GM12875 (cell line): ENCODE results near the gene SNAI1.

Source experiments
- H3K4me3 ChIP-seq: one replicate; pipeline ENCODE4 v1.5.1; 2011; ENCODE audit warnings: low read depth, low read length, control low read depth
- TF ChIP-seq, protein P1 (sequence below): IDR thresholded peaks from 2 replicates; pipeline ENCODE4 v1.5.1; 2011; ENCODE audit warnings: low read depth, mild to moderate bottlenecking, control low read depth, inconsistent platforms, low read length, moderate library complexity, borderline replicate concordance; ENCODE audit not compliant: insufficient read depth

Gene SNAI1

GRCh38 chr20:49983848-49984408 lies 1.1 kb downstream of the SNAI1 start:
- H3K4me3 ChIP-seq: no peak overlapping the region
- TF ChIP-seq, protein P1, sequence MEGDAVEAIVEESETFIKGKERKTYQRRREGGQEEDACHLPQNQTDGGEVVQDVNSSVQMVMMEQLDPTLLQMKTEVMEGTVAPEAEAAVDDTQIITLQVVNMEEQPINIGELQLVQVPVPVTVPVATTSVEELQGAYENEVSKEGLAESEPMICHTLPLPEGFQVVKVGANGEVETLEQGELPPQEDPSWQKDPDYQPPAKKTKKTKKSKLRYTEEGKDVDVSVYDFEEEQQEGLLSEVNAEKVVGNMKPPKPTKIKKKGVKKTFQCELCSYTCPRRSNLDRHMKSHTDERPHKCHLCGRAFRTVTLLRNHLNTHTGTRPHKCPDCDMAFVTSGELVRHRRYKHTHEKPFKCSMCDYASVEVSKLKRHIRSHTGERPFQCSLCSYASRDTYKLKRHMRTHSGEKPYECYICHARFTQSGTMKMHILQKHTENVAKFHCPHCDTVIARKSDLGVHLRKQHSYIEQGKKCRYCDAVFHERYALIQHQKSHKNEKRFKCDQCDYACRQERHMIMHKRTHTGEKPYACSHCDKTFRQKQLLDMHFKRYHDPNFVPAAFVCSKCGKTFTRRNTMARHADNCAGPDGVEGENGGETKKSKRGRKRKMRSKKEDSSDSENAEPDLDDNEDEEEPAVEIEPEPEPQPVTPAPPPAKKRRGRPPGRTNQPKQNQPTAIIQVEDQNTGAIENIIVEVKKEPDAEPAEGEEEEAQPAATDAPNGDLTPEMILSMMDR: no peak

DNA sequence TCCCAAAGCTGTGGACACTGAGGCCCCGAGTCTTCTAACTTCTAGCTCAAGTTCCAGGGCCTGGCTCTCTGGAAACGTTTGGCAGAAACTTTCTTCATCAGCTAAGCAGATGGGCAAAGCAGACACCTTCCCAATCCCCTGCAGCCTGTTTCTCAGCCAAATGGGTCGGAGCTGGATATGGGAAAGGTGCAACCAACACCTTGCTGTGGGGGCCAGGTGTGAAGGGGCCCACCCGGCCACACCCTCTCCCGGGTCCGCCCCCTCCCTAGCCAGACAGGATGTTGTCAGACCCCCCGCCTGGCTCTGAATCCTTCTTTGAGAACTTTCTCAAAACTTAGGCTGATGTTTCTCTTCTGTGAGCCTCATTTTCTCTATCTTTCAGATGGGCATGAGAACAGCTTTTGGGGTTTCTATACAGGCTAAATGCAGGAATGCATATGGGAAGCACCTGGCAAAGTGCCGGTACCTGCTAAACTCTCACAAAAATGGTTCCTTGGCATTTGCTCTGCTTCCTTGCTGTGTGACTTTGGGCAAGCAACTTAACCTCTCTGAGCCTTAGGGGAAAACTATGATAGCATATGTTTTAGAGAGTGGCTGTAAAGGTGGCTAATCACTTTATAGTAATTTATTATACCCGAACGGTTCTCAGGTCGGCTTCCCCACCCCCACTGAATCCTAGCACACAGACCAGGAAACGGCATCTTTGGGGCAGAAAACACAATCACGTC lies 1.8 kb downstream of the SNAI1 start:
- TF ChIP-seq, protein P1: no peak
- H3K4me3 ChIP-seq: no peak overlapping the region

DNA sequence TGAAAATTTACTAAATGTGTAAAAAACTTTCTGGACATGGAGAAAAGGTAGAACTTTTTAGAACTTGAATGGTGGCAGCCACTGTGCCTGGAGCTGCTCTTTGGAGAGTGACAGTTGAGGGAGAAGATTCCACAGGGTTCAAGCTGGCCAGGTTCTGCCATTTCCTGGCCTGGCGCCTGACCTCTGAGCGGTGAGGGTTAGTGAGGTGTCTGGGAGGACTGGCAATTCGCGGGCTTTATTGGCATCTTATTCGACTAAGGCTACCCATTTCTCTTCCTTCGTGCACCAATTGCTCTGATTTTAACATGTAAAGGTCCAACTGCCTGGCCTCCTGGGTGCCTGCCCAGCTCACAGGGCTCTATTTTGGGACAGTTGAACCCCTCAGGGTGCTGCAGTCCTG lies 2.4 kb downstream of the SNAI1 start:
- TF ChIP-seq, protein P1: no peak
- H3K4me3 ChIP-seq: no peak overlapping the region

DNA sequence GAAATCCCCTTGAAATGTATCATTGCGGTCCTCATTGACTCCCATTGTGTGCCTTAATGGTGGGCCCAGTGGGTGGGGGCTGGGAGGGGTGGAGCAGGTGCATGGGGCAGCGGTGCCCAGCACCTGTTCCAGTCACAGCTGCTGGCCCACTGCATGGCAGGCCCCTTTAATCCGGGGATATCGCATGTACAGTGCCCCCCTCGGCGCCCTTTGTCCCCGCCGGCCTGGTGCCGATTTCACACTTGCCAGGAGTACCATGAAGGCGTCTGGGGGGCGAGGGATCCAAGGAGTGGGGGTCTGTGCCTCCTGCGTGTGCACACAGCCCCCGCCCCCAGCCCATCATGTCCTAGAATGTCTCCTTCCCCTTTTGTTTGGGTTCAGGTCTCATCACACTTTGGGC lies 2.8 kb downstream of the SNAI1 start:
- H3K4me3 ChIP-seq: no peak overlapping the region
- TF ChIP-seq, protein P1: no peak

- TF ChIP-seq, protein P1: no peak
These were observed 3.3 kb downstream of the SNAI1 start for GRCh38 chr20:49986049-49986448.

DNA sequence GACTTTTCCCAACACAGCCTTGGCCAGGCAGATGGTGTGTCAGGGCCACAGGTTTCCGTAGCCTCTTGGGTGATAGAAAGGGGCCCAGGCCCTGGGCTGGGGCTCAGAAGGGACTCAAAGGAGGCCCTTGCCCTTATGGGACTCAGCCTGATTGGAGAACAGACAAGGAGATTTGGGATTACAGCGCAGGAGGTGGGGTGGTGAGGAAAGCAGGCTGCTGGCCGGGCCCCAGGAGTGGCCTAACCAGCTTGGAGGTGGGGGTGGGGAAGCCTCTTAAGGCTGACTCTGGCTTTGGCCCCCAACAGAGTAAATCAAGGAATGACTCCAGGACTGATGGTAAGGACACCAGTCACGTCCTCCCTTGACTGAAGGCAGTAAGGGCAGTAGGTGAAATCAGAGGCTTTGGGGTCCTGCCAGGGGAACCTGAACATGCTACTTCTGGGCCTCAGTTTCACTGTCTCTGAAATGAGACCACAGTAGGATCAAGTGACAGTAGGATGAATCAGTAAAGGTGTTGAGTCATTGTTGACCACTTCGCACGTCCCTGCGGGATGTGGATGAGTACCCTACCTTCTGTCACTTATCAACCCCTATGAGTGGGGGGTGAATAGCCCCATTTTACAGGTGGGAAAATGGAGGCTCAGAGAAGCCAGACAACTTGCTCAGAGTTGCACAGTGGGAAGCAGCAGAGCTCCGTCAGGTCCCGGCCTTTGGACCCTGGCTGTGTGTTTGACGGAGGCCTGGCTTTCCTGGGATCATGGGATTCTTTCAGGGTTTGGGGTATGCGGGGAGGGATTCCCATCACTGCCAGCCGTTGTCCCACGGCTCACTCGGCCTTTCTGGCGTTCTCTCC lies 4.5 kb downstream of the SNAI1 start:
- no peak overlapping the region for H3K4me3 ChIP-seq
- TF ChIP-seq, protein P1: no peak

More at GRCh38 chr20:49986049-49986448, 3.3 kb downstream of the SNAI1 start:
- no peak overlapping the region for H3K4me3 ChIP-seq
